Mucosa of stomach (tissue), 1 donor: ENCODE measurements around the gene MFN1.
"Not testable (repeated sequence)": the region's sequence is repeated elsewhere in the genome, so short reads cannot be mapped to it uniquely, and the experiment has no call there.

Experiments used
- H3K27me3 ChIP-seq: one replicate; pipeline ENCODE4 v1.7.0; 2013; ENCODE audit warnings: mild to moderate bottlenecking, low read length; ENCODE audit not compliant: control insufficient read depth, insufficient read depth
- H3K36me3 ChIP-seq: one replicate; pipeline ENCODE4 v1.7.0; 2013; ENCODE audit warnings: low read length; ENCODE audit not compliant: control insufficient read depth, insufficient read depth
- H3K4me1 ChIP-seq: one replicate; pipeline ENCODE4 v1.7.0; 2013; ENCODE audit warnings: mild to moderate bottlenecking, low read length; ENCODE audit not compliant: control insufficient read depth, insufficient read depth
- H3K4me3 ChIP-seq: one replicate; pipeline ENCODE4 v1.7.0; 2013; ENCODE audit warnings: low read length
- H3K9ac ChIP-seq: one replicate; pipeline ENCODE4 v1.7.0; 2013; ENCODE audit warnings: mild to moderate bottlenecking, low read length, moderate library complexity
- H3K9me3 ChIP-seq: one replicate; pipeline ENCODE4 v1.7.0; 2013; ENCODE audit warnings: mild to moderate bottlenecking, low read length, moderate library complexity; ENCODE audit not compliant: control insufficient read depth
- donor health status: Pancreatic carcinoma.

MFN1 gene

DNA sequence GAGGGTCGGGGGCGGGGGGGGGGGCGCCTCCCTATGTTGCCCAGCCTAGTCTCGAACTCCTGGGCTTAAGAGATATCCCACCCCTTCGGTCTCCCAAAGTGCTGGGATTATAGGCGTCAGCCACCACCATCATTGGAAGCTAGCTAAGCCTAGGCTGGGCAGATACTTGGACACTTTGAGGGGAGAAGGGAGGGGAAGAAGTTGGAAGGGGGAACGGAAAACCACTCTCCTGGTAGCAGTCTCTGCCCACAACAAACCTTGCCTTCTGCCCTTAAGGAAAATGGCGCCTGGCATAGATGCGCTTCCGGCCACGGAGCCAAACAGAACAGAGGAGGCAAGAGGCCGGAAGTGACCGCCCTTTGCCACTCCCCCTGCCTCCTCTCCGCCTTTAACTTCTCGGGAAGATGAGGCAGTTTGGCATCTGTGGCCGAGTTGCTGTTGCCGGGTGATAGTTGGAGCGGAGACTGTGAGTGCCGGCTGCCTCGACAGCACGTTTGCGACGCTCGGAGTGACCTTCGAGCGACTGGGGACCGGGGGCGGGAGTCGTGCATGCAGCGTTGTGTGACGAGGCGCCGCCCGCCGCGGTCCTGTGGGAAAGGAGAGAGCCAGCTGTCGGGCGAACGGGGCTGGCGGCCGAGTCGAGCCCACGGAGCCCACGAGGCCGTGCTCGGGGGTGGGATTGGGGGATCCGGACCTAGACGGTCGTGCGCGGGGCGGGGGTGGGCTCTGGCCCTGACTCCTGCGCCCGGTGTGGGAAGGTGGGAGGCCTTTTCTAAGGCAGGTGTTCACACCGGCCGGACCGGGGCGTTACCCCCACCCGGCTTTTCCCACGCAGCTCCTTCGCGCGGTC is at the start of gene MFN1:
Gene MFN1 (plus strand): TSS at position 365 of the 850 bp plus-strand sequence. CDS start 1,143 bp downstream, outside the sequence.
- H3K4me1 ChIP-seq: peaks cover 10% of the 10 kb centered on the region
- H3K9ac ChIP-seq: peak within 1 kb of the TSS; percentile 81
- peak within 1 kb of the TSS; percentile 77 for H3K4me3 ChIP-seq
- no peaks in the 10 kb centered on the region for H3K27me3 ChIP-seq
- H3K9me3 ChIP-seq: no peaks in the 10 kb centered on the region
- no peaks in the 10 kb centered on the region for H3K36me3 ChIP-seq

DNA sequence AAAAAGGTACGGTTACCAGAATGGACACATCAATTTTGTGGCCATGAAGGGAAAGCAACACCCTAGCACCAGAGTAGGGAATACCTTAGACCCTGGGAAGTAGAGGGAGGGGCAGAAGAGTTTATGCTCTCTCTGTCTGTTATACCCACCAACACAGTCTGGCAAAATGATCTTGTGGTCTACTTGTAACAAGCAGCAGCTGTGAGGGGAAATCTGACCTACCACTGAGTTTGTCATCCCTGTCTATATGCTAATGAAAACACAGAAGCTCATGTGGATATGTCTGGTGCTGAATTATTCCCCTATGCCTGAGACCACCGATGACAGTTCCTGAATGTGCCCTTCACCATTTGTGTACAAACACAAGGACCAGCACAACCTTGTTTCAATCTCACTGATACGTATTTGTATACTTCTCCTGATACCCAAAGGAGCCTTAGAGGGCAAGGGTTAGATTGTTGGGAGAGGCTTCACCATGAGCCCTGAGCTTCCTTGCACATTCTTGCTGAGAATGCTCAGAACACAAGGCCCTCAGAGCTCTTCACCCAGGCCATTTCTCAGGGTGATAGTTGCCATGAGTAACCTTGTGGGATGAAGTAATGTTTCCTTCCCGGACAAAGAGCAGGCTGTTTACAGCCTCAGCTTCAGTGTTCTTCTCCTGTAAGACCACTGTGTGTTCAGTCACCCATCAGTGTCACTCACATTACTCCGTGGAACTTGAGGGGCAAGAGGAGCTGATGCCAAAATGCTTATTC is 49.4 kb upstream of the MFN1 start:
- Histone ChIP-seq H3K9ac (no peak overlapping the region), H3K27me3 (no peaks in the 10 kb centered on the region), H3K36me3 (no peaks in the 10 kb centered on the region), H3K4me3 (no peak overlapping the region), H3K4me1 (no peaks in the 10 kb centered on the region), H3K9me3 (no peaks in the 10 kb centered on the region)

DNA sequence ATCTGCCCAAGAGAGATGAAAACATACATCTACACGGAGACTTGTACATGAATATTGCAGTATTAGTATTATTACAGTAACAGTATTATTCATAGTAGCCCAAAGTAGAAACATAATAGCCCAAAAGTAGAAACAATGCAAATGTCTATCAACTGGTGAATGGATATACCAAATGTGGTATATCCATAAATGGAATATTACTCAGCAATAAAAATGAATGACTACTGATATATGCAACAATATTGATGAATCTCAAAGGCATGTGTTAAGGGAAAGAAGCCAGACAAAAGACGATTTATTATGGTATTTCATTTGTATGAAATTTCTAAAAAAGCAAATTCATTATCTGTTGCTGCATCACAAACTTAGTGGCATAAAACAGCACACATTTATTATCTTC is 48.2 kb upstream of the MFN1 start:
- Histone ChIP-seq H3K27me3 (no peaks in the 10 kb centered on the region), H3K9ac (no peak overlapping the region), H3K4me1 (no peaks in the 10 kb centered on the region), H3K4me3 (no peak overlapping the region), H3K9me3 (no peaks in the 10 kb centered on the region), H3K36me3 (no peaks in the 10 kb centered on the region)

DNA sequence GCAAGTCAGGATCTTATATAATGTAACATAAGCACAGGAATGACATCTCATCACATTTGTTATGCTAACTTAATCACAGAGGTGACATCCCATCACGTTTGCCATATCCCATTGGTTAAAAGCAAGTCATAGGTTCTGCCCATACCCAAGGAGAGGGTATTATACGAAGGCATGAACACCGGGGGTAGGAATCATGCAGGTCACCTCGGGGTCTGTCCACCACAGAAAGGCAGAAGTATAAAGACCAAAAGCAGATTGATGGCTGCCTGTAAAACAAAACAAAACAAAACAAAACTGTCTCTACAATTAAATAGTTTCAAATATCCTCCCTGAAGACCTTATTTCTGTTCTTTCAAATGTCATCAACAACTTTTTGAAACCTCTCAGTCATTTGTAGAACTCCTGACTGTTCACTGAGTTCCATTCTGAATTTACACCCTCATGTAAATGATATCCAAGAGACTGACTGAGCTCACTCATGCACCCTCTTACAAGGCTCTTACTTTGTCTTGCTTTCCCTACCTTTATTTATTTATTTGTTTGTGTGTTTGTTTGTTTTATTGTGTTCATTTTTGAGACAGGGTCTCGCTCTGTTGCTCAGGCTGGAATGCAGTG is 47.4 kb upstream of the MFN1 start:
- Histone ChIP-seq H3K9me3 (no peaks in the 10 kb centered on the region), H3K4me1 (no peaks in the 10 kb centered on the region), H3K4me3 (no peak overlapping the region), H3K27me3 (no peaks in the 10 kb centered on the region), H3K36me3 (no peaks in the 10 kb centered on the region), H3K9ac (no peak overlapping the region)

DNA sequence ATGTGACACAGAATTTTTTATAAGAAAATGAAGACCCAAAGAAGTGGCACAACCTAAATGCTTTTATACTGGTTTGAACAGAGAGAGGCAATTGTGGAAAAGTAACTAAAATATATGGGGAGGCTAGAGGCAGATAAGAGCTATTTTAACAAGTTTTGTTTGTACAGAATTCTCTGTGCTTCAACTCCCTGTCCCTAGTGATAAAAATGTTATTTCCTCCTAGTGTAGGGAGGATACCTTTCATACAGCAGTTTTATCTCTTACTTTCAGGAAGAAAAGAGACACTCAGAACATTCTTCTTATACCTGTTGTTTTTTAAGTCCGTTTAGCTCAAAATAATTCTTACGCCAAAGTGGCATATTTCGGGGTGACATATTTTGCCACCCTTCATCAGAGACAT is 45.9 kb upstream of the MFN1 start:
- Histone ChIP-seq H3K27me3 (no peaks in the 10 kb centered on the region), H3K4me3 (no peak overlapping the region), H3K9ac (no peak overlapping the region), H3K36me3 (no peaks in the 10 kb centered on the region), H3K4me1 (no peaks in the 10 kb centered on the region), H3K9me3 (no peaks in the 10 kb centered on the region)

DNA sequence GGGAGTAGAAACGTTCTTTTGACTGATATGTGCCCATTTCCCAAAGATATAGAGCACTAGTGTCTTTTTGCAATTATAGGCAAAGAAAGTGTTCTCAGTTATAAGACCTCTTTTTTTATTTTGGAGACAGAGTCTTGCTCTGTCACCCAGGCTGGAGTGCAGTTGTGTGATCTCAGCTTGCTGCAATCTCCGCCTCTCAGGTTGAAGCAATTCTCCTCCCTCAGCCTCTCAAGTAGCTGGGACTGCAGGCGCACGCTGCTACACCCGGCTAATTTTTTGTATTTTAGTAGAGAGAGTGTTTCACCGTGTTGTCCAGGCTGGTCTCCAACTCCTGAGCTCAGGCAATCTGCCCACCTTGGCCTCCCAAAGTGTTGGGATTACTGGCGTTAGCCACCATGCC is 45.4 kb upstream of the MFN1 start:
- Histone ChIP-seq H3K4me3 (no peak overlapping the region), H3K36me3 (no peaks in the 10 kb centered on the region), H3K27me3 (no peaks in the 10 kb centered on the region), H3K9ac (no peak overlapping the region), H3K4me1 (no peaks in the 10 kb centered on the region), H3K9me3 (no peaks in the 10 kb centered on the region)

DNA sequence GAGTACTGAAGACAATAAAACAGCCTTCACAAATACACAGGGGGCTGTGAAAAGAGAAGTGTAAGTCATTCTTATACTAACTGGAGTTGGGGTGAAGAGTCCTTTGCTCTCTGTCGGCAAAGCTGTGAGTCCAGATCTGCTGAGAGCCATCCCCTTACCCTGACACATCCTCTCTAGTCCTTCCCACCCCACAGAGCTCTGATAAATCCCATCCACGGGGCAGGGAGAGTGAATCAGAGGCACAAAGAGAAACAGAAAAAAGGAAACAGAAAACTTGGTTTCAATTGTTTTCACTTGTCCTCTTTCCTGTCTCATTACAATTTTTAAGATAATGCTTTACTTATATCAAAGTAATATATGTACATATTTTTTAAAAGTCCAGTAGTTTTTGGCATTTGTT is 42.9 kb upstream of the MFN1 start:
- Histone ChIP-seq H3K27me3 (no peaks in the 10 kb centered on the region), H3K9me3 (no peaks in the 10 kb centered on the region), H3K4me3 (no peak overlapping the region), H3K36me3 (no peaks in the 10 kb centered on the region), H3K9ac (no peak overlapping the region), H3K4me1 (no peaks in the 10 kb centered on the region)

DNA sequence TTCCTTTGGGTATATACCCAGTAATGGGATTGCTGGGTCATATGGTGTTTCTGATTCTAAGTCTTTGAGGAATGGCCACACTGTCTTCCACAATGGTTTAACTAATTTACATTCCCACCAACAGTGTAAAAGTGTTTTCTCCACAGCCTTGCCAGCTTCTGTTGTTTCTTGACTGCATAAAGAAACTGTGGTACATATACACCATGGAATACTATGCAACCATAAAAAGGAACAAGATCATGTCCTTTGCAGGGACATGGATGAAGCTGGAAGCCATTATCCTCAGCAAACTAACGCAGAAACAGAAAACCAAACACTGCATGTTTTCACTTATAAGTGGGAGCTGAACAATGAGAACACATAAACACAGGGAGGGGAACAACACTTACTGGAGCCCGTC is 40.1 kb upstream of the MFN1 start:
- not testable (repeated sequence) for H3K9ac ChIP-seq, H3K4me1 ChIP-seq, H3K27me3 ChIP-seq, H3K4me3 ChIP-seq, H3K9me3 ChIP-seq, H3K36me3 ChIP-seq

DNA sequence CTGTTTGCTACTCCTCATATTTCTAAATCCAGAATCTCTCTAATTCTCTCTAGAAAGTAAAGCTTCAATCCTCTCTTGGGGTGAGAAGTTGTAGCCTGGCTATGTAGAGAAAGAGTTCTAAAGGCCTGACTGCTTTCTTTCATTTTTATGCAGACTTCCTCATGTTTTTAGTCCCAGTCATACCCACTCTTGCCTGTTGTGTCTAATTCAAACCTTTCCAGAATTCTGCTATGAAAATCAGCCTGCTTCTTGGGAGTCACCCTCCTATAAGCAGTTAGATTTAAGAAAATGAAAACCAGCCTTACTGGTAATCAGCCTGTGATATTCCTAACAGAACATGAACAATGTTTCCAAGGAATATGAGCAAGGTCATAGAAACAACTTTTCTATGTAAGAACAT is 39.5 kb upstream of the MFN1 start:
- Histone ChIP-seq H3K4me3 (no peak overlapping the region), H3K36me3 (no peaks in the 10 kb centered on the region), H3K9ac (no peak overlapping the region), H3K27me3 (no peaks in the 10 kb centered on the region), H3K4me1 (no peaks in the 10 kb centered on the region), H3K9me3 (no peaks in the 10 kb centered on the region)

DNA sequence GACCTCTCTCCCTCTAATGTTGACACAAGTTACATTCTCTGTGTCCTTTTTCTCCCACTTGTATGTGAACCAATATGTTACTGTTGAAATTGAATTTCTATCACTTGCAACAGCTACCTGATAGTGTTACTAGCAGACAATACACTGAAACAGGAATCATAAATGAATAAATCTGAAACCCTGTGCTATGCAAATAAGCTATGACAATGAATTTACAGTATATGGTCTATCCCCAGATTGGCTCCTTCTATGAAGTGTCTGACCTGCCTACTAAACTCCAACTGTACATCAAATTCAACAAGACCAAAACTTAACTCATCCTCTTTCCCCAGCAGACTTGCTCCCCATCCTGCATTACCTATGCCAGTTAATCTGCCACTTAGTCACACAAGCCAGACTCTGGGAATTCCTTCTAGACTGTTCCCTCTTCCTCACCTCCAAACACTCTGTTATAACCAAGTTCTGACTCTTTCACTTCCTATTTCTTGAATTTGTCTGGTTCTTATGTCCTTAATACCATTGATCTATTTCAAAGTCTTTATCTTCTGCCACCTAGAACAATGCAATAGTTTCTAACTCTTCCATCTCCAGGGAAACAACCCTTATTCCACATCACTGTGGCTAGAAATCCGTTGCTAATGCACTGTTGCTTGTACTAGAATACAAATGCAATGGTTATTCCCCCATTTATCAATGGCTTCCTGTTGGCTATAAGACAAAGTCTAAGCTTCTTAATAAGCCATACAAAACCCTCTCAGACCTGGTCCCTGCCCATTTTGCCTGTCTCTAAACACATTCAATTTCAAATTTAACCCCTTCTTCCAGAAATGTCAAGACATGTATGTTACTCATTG is 38.1 kb upstream of the MFN1 start:
- H3K36me3 ChIP-seq: no peaks in the 10 kb centered on the region
- no peak overlapping the region for H3K9ac ChIP-seq
- H3K27me3 ChIP-seq: no peaks in the 10 kb centered on the region
- H3K4me1 ChIP-seq: no peaks in the 10 kb centered on the region
- no peak overlapping the region for H3K4me3 ChIP-seq
- no peaks in the 10 kb centered on the region for H3K9me3 ChIP-seq

DNA sequence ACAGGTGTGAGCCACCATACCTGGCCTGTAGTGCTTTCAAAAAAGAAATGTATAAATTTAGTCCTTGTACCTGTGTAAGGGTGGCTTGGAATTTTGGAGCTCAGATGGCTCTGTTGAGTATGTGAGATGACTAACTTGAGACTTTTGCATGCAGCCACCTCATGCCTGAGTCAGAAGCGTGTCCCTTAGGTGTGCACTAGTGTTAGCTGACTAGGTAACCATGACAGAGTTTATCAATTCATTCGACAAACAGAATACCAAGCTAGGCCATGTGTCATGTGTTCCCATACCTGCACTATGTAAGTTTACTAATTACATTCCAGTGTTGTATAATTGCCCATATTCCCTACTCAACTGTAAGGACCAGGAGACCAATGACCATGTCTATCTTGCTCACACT is 28.6 kb upstream of the MFN1 start:
- H3K9ac ChIP-seq: no peak overlapping the region
- H3K36me3 ChIP-seq: no peaks in the 10 kb centered on the region
- H3K27me3 ChIP-seq: no peaks in the 10 kb centered on the region
- no peaks in the 10 kb centered on the region for H3K4me1 ChIP-seq
- H3K9me3 ChIP-seq: no peaks in the 10 kb centered on the region
- no peak overlapping the region for H3K4me3 ChIP-seq
